Measurements from ENCODE around the gene KRTAP10-4.
"Not testable (repeated sequence)": the region's sequence is repeated elsewhere in the genome, so short reads cannot be mapped to it uniquely, and the experiment has no call there.

Gene KRTAP10-4

GRCh38 chr21:44534688-44535087 is 38.8 kb upstream of the KRTAP10-4 start:
- DNase-seq (ENCODE audit: low read depth in 2 of 2): no peak

DNA sequence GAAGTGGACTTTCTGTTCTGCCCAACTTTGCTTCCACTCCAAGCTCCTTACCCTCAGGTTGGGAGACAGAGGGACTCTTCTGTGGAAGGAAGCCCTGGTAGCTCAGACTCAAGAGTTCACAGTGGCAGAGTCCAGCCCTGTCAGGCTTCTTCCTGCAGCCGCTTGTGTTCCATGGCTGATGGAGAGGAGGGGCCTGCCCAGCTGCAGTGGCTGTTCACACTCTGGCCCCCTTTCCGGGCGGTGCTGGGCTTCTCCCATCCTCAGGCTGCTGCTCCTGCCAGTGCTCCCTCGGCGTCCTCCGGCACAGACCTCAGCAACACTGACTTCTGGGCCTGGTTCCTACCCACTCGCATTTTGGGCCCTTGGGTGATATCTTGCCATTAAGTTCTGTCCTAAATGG is 37.6 kb upstream of the KRTAP10-4 start:
- DNase-seq (ENCODE audit: low read depth in 2 of 2): no peak

DNA sequence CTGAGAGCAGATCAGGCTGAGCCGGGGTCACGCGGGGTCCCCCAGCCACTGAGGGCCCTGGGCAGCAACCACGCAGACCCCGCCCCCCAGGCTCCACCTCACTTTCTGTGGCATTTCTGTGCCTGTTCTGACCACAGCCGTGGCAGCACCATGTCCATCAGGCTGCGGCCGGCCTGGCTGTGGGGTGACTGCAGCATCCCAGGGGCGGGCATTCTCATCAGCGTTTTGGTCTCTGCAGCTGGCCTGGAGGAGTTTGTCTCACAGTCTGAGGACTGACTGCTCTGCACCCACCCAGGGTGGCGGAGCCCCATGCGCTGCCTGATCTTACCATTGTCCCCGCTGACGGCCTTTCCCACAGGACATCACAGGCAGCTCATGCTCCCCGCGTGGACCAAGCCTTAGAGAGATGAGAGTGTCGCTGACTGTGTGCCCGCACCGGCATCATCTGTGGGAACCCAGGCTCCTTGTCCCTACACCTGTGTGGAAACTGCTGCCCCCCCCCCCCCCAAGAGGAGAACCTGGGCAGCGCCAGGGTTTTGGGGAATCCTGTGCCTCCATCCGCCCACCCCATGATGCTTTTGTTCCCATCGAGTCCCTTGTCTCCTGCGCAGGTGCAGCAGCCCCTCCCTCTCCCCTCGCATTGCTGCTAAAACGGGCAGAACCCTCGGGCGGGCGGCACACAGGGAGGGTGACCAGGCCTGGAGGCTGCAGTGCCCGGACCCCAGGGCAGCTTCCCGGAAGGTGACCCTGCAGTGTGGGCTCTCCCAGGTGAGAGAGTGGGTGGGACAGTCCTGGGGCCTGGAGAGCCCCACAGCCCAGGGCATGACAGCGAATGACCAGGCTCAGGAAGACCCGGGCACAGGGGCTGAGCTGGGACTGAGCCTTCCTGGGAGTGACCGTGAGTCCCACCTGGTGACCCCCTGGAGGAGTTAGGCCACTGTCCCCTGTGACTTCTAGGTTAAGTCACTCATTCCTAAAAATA is 35.3 kb upstream of the KRTAP10-4 start:
- DNase-seq (ENCODE audit: low read depth in 2 of 2): no peak

DNA sequence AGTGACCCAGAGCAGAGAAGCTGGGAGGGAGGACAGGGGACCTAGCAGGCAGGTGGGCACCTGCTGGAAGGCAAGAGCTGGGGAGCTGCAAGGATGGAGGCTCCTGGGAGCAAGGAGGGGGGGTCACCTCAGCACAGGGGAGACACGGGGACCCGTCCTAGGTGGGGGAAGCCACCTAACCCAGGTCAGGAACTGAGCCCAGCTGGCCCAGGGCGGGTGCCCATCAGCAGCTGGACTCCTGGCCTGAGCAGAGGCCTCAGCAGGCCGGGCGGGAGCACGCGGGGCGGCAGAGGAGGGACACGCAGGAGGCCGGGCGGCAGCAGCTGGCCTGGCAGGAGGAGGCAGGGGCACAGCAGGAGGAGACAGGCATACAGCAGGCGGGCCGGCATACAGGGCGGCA is 34.5 kb upstream of the KRTAP10-4 start:
- no peak for DNase-seq (ENCODE audit: low read depth in 2 of 2)

- no peak for DNase-seq (ENCODE audit: low read depth in 2 of 2)
These were observed 33.4 kb upstream of the KRTAP10-4 start, which contains the start of gene KRTAP10-1 for GRCh38 chr21:44539991-44540666. TSS of gene KRTAP10-1 (minus strand) at chr21:44540195. CDS start at chr21:44540150, 45 bp downstream.

- DNase-seq (ENCODE audit: low read depth in 2 of 2): no peak
These were observed 32.7 kb upstream of the KRTAP10-4 start for GRCh38 chr21:44540741-44541288.

GRCh38 chr21:44542716-44543115 is 30.8 kb upstream of the KRTAP10-4 start:
- no peak for DNase-seq (ENCODE audit: low read depth in 2 of 2)

DNA sequence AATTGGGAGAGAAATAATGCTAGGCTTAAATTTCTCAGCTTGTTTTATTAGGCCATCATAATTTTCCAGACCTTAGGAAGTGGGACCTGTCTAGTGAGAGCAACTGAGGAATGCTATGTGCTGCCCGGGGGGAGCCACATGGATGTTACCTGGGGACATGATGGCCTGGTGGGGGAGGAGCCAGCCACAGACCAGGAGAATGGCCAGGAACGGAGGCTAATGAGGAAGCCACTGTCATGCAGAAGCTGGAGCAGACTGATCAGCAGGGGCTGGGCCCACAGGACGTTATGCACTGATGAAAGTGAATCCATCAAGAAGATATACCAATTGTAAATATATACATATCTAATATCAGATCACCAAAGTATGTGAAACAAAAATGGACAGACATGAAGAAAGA is 29.0 kb upstream of the KRTAP10-4 start:
- no peak for DNase-seq (ENCODE audit: low read depth in 2 of 2)

- DNase-seq (ENCODE audit: low read depth in 2 of 2): no peak
These were observed 25.7 kb upstream of the KRTAP10-4 start for GRCh38 chr21:44547656-44548331.

DNA sequence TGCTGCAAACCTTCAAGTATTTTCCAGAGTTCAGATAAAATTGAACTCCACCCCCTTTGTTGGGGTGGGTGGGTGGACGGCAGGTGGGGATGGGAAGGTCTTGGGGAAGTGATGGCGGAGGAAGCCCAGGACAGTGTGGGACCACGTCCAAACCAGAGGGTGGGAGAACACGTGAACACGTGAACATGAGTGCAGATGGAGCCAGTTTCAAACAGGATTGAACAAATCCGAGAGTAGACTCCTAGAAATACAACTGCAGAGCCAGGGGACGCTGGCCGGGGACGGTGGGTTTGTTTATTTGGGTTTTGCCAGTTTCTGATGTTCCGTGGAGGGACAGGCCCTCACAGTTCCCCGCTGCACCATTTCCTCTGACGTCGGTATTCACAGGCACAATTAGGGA is 25.1 kb upstream of the KRTAP10-4 start:
- no peak for DNase-seq (ENCODE audit: low read depth in 2 of 2)

GRCh38 chr21:44548922-44549321 is 24.6 kb upstream of the KRTAP10-4 start:
- no peak for DNase-seq (ENCODE audit: low read depth in 2 of 2)

DNA sequence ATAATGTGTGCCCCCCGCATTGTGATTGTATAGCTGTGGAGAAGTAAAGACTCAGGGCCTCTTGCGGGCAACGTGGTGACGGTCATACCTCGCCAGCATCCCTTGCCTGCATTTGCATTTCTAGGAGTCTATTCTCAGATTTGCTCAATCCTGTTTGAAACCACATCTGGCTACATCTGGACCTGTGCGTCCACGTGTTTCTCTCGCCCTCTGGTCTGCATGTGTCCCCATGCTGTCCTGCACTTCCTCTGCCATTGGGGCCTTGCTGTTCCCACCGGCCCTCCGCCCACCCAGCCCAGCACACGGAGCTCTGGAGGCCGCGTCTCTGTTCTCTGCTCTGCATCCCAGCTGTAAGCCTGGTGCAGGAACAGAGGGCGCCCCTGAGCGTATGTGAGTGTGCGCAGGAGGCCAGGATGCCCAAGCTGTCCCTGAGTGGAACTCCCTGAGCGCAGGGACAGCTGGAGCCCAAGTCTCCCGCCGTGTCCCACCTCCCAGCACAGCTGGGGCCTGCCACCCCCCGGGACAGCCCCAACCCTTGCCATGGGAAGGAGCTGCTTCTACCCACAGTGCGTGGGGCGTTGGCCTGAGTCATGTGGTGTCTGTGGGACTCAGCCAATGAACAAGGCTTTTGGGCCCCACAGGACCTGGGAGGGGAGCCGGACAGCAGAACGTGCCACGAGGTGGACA is 23.9 kb upstream of the KRTAP10-4 start:
- no peak for DNase-seq (ENCODE audit: low read depth in 2 of 2)

DNA sequence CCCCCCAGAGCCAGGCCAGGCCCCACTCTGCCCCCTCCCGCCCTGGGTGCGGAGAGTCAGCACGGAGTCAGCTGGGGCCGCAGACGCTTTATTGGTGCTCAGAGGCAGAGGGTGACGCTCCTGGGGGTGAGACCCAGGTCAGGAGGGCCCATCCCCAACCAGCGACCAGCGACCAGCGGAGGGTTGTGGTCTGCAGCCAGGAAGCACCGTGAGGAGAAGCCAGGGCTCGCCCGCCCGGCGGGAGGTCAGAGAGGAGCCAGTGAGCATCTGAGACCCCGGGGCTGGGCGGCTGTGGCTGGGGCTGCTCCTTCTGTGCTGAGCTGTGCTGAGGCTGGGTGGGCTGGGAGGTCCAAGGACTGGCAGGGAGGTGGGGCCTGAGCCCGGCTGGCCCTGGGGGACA is 23.2 kb upstream of the KRTAP10-4 start:
- not testable (repeated sequence) for DNase-seq (ENCODE audit: low read depth in 2 of 2)

- DNase-seq (ENCODE audit: low read depth in 2 of 2): no peak
These were observed 22.7 kb upstream of the KRTAP10-4 start for GRCh38 chr21:44550807-44551206.

- DNase-seq (ENCODE audit: low read depth in 2 of 2): no peak
These were observed 22.1 kb upstream of the KRTAP10-4 start, which contains the start of gene KRTAP10-2 for GRCh38 chr21:44551340-44551961. TSS of gene KRTAP10-2 (minus strand) at chr21:44551505. CDS start at chr21:44551458, 47 bp downstream.

GRCh38 chr21:44552136-44552535 is 21.4 kb upstream of the KRTAP10-4 start:
- no peak for DNase-seq (ENCODE audit: low read depth in 2 of 2)

- no peak for DNase-seq (ENCODE audit: low read depth in 2 of 2)
These were observed 20.8 kb upstream of the KRTAP10-4 start for GRCh38 chr21:44552681-44553080.

- no peak for DNase-seq (ENCODE audit: low read depth in 2 of 2)
These were observed 18.2 kb upstream of the KRTAP10-4 start for GRCh38 chr21:44555200-44555875.

DNA sequence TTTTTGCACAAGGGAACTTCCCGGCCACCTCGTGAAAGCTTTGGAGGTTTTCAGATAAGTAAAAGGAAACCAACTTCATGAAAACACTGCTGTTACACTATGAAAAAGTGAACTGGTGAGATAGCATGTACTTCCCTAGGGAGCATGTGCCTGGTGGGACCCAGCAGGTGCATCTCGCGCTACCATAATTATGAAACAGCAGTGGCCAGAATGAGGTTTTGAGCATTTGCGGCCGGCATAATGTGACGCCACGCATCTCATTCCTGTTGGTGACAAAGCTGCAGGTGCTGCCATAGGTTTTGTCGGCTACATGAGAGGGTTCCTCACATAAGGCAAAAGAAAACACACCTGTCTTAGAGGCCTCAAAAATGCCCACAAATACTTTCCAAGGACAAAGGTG is 16.6 kb upstream of the KRTAP10-4 start:
- DNase-seq (ENCODE audit: low read depth in 2 of 2): no peak

All from stimulated activated CD4-positive, alpha-beta T cell treated with anti-CD3 and anti-CD28 coated beads, Interleukin-1b, Interleukin-23, amount 100 ng/mL, for 1 hour (primary cell).